Activated CD8-positive, alpha-beta T cell treated with anti-CD3 and anti-CD28 coated beads for 36 hours (primary cell): ENCODE measurements around the gene ADAMTS16. TPM values are rescaled to one million over a fixed set of nuclear protein-coding genes. Genes with fewer than 3 reads are reported as not detected.

Source experiments
- ATAC-seq: fragments of 200-7000 bp; cut with Tn5 transposase; one replicate; pipeline ENCODE4 v1.10.0; 2021; ENCODE audit warnings: mild to moderate bottlenecking, moderate library complexity
- CTCF ChIA-PET: fragments of 350-600 bp; sonication (Branson Sonifier 250); formaldehyde crosslinking; loops from one replicate; lab custom pipeline; 2021; ENCODE audit warnings: antibody characterized with exemption; lab: Charles Lee
- POLR2A ChIA-PET: fragments of 350-600 bp; sonication (Branson Sonifier 250); formaldehyde crosslinking; loops from one replicate; lab custom pipeline; 2021; ENCODE audit warnings: antibody characterized with exemption; lab: Charles Lee
- DNase-seq: peaks from one replicate; pipeline ENCODE4 v3.0.0-alpha.2; 2020
- H3K27ac Mint-ChIP-seq: one replicate; pipeline ENCODE4 v1.8.0; 2021; ENCODE audit warnings: mild to moderate bottlenecking, mixed read lengths
- H3K27me3 Mint-ChIP-seq: one replicate; pipeline ENCODE4 v1.8.0; 2021; ENCODE audit warnings: mixed read lengths
- H3K36me3 Mint-ChIP-seq: one replicate; pipeline ENCODE4 v1.8.0; 2021; ENCODE audit warnings: low read depth, mixed read lengths
- H3K4me1 Mint-ChIP-seq: one replicate; pipeline ENCODE4 v1.8.0; 2021; ENCODE audit warnings: low read depth, mixed read lengths
- H3K4me3 Mint-ChIP-seq: one replicate; pipeline ENCODE4 v1.8.0; 2021; ENCODE audit warnings: mild to moderate bottlenecking, moderate library complexity, mixed read lengths
- H3K9me3 Mint-ChIP-seq: one replicate; pipeline ENCODE4 v1.8.0; 2021; ENCODE audit warnings: mixed read lengths
- CTCF ChIP-seq: fragments of 200-600 bp; IDR thresholded peaks from one replicate; pipeline ENCODE4 v1.8.0; 2022; ENCODE audit warnings: antibody characterized with exemption, mild to moderate bottlenecking
- intact Hi-C: fragments of 100-400 bp; cut with micrococcal nuclease; formaldehyde crosslinking; loops from one replicate; pipeline ENCODE4 v1.10.0; 2022
- total RNA-seq, 2 experiments: library from RNA; stranded (reverse); gene quantifications; one replicate each; pipeline ENCODE4 v1.2.3, GENCODE V29; 2021

ADAMTS16 gene
- total RNA-seq, 2 experiments from 2014 or later = not detected

DNA sequence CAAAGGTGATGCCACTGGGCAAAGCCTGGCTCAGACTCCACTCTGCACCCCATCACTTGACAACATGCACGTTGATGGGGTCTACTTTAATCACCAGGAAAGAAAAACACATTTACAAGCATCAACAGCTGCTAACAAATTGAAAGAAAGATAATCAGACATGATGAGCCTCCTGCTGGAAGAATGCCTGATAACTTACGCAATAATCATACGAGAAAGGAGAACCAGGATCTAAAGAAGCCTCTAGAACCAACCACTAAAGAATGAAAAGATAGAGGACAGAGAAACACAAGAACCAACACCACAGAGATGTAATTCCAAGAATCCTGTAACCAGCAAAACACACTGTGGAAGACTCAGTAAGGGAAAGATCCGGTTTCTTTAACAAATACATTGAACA lies 162.1 kb downstream of the ADAMTS16 start:
- H3K4me1 Mint-ChIP-seq = no peaks in the 10 kb centered on the region
- H3K36me3 Mint-ChIP-seq = no peaks in the 10 kb centered on the region
- H3K27me3 Mint-ChIP-seq = no peaks in the 10 kb centered on the region
- no peak for DNase-seq
- ChIA-PET CTCF (no interaction called here), POLR2A (no interaction called here)
- peaks cover 10% of the 10 kb centered on the region for H3K9me3 Mint-ChIP-seq
- no peak overlapping the region for H3K4me3 Mint-ChIP-seq
- intact Hi-C loops = no loop called here
- no peak overlapping the region for H3K27ac Mint-ChIP-seq
- no peak for ATAC-seq
- no peak for TF ChIP-seq CTCF

DNA sequence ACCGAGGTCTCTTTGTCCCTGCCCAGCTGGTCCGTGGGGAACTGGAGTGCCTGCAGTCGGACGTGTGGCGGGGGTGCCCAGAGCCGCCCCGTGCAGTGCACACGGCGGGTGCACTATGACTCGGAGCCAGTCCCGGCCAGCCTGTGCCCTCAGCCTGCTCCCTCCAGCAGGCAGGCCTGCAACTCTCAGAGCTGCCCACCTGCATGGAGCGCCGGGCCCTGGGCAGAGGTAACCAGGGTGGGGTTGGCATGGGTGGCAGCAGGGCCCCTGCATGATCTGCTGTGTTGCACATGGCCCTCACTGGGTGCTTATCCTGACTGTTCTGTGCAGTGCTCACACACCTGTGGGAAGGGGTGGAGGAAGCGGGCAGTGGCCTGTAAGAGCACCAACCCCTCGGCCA lies 163.1 kb downstream of the ADAMTS16 start:
- ATAC-seq = no peak
- CTCF ChIA-PET = no interaction called here
- peaks cover 10% of the 10 kb centered on the region for H3K9me3 Mint-ChIP-seq
- H3K36me3 Mint-ChIP-seq = no peaks in the 10 kb centered on the region
- H3K4me1 Mint-ChIP-seq = no peaks in the 10 kb centered on the region
- intact Hi-C loops = no loop called here
- no peak overlapping the region for H3K27ac Mint-ChIP-seq
- no peaks in the 10 kb centered on the region for H3K27me3 Mint-ChIP-seq
- no peak overlapping the region for H3K4me3 Mint-ChIP-seq
- POLR2A ChIA-PET = no interaction called here
- DNase-seq = no peak
- TF ChIP-seq CTCF = no peak

DNA sequence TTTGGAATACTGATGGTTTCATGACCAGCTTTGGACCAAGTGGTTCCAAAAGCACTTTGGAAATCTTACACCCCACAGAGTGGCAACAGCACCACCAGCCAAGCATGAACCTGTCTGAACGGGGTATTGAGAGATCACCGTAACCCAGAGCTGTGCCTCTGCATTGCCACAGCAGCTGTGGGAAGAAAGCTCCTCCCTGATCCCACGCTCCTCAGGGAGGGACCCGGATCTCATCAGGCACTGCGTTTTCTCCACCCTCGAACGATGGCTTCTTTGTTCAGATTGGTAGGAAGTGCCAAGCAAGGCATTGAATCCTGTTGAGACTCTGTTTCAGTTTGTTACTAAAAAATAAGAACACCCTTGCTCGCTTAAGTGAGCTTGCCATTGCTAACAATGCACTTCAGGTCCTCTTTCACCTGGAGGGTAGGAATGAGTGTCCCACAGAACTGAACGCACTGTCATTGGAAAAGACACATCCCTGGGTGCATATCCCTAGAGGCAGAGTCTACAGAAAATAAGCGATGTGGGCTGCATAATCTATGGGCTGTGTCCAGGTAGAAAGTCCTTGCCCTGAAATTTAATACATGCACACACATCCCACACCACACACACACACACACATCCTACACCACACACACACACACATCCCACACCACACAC lies 164.4 kb downstream of the ADAMTS16 start:
- CTCF ChIA-PET = no interaction called here
- peak; percentile 30 for ATAC-seq

DNA sequence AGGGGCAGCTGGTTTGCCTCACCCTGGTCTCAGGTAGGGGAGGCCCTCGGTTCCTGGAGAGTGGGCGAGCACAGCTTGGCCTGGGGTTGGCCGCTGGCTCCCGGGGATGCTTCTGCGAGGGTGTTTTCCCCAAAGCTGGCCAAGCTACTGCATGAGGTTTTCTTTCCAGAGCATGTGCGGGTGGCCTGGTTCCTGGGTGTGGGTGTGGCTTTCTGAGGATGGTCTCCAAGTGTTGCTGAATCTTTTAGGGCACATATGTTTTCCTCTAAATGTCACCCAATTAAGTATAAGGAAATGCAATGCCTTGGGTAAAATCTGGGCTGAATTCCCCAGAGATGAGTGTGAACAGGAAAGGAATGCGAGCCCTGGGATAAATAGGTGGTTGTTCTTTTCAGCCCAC lies 166.6 kb downstream of the ADAMTS16 start:
- H3K27ac Mint-ChIP-seq = no peak overlapping the region
- H3K4me1 Mint-ChIP-seq = no peaks in the 10 kb centered on the region
- DNase-seq = no peak
- ATAC-seq = no peak
- H3K9me3 Mint-ChIP-seq = peaks cover 10% of the 10 kb centered on the region
- ChIA-PET CTCF (no interaction called here), POLR2A (no interaction called here)
- intact Hi-C loops = no loop called here
- TF ChIP-seq CTCF = no peak
- H3K27me3 Mint-ChIP-seq = no peaks in the 10 kb centered on the region
- no peaks in the 10 kb centered on the region for H3K36me3 Mint-ChIP-seq
- no peak overlapping the region for H3K4me3 Mint-ChIP-seq

More for the DNA sequence above, 164.4 kb downstream of the ADAMTS16 start:
- POLR2A ChIA-PET = no interaction called here
- DNase-seq = no peak
- Mint-ChIP-seq H3K36me3 (no peaks in the 10 kb centered on the region), H3K4me3 (no peak overlapping the region), H3K9me3 (peaks cover 10% of the 10 kb centered on the region), H3K27me3 (no peaks in the 10 kb centered on the region), H3K4me1 (no peaks in the 10 kb centered on the region), H3K27ac (no peak overlapping the region)
- no peak for TF ChIP-seq CTCF
- intact Hi-C loops = no loop called here

GRCh38 chr5:5308319-5308718 lies 168.2 kb downstream of the ADAMTS16 start:
- CTCF ChIA-PET = no interaction called here
- no peak overlapping the region for H3K4me3 Mint-ChIP-seq
- H3K27ac Mint-ChIP-seq = no peak overlapping the region
- H3K4me1 Mint-ChIP-seq = no peaks in the 10 kb centered on the region
- ATAC-seq = no peak
- no peak for DNase-seq
- H3K27me3 Mint-ChIP-seq = no peaks in the 10 kb centered on the region
- no peaks in the 10 kb centered on the region for H3K36me3 Mint-ChIP-seq
- POLR2A ChIA-PET = no interaction called here
- peaks cover 2% of the 10 kb centered on the region for H3K9me3 Mint-ChIP-seq
- TF ChIP-seq CTCF = no peak
- intact Hi-C loops = no loop called here
